Germinal center (tissue), 1 donor: ENCODE measurements around the gene CNGA4.
"Not testable (repeated sequence)": the region's sequence is repeated elsewhere in the genome, so short reads cannot be mapped to it uniquely, and the experiment has no call there.

Experiments
- DNase-seq: peaks from one replicate; pipeline ENCODE4 v3.0.0; 2012; ENCODE audit warnings: mixed read lengths, low spot score

Gene CNGA4

DNA sequence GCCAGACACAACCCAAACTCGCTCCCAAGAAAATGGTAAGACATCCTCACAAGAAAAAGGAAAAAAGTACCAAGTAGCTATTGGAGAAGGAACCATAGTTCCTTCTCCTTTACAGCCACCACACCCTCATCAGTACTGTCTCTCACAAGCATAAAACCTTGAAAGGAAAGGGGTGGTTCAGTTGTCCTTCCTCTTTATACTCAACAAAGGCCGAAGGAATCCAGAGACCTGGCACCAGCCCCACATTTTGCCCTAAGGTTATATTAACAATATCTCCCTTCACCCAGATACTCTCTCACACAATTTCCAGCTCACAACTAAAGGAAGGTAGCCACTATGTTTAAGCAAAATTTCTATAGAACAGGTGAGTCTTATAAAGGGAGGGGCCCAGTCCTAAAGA, 13.0 kb upstream of the CNGA4 start:
- DNase-seq = no peak

DNA sequence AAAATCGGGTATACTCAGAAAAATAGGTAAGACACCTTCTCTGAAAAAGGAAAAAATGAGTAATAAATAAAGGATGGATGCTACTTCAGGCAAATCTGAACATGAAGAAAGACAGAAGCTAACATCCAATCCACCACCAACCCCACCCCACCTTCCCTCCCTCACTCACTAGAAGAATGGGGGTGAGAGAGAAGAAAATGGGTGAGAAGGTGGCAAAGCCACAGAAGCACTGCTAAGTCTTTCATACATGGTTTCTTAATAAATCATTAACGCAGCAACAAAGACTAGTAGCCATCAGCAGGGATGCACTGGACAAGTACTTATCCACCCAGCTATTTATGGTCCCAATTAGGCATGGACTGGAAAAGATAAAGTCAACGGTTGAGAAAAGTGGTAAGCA, 10.4 kb upstream of the CNGA4 start:
- no peak for DNase-seq

GRCh38 chr11:6229911-6230310, 9.0 kb upstream of the CNGA4 start:
- DNase-seq = no peak

DNA sequence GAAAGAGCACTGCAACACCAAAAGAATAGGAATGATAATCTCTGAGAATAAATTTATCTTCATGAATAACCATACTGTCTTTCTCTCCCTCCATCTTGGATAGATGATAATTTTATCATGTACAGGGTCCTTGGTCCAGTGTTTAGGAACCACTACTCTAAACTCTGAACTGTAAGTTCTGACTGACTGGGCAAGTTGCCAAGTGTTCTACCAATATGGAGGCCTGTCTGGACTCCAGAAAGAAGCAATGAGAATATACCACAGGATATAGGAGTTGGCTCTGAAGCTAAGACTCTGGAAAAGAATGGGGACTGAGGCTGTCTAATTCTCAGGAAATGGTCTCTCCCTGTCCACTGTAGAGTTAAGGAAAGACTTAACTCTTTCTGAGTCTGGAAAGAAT, 6.0 kb upstream of the CNGA4 start:
- DNase-seq = no peak

GRCh38 chr11:6233984-6234386, 4.9 kb upstream of the CNGA4 start:
- no peak for DNase-seq

GRCh38 chr11:6234387-6235107, 4.3 kb upstream of the CNGA4 start, which contains the start of gene FHIP1B:
Gene FHIP1B (minus strand): TSS chr11:6234636. CDS start chr11:6224516, 10,120 bp downstream.
- peak; percentile 95 for DNase-seq

- DNase-seq = no peak
These were observed 1.6 kb upstream of the CNGA4 start for GRCh38 chr11:6237266-6237665.

GRCh38 chr11:6237761-6238302, 1.1 kb upstream of the CNGA4 start:
- no peak for DNase-seq

- DNase-seq = no peak
These were observed 1.2 kb downstream of the CNGA4 start for GRCh38 chr11:6240139-6240538.

GRCh38 chr11:6240781-6241180, 1.9 kb downstream of the CNGA4 start:
- DNase-seq = no peak

DNA sequence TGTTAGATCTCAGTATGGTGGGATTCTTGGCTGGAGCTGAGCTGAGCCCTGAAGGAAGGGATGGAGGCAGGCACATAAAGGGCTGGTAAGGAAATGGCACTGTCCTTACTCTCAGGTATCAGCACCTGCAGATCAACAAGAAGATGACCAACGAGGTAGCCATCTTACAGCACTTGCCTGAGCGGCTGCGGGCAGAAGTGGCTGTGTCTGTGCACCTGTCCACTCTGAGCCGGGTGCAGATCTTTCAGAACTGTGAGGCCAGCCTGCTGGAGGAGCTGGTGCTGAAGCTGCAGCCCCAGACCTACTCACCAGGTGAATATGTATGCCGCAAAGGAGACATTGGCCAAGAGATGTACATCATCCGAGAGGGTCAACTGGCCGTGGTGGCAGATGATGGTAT, 2.4 kb downstream of the CNGA4 start:
- DNase-seq = no peak

- no peak for DNase-seq
These were observed 6.6 kb downstream of the CNGA4 start for GRCh38 chr11:6245536-6245935.

DNA sequence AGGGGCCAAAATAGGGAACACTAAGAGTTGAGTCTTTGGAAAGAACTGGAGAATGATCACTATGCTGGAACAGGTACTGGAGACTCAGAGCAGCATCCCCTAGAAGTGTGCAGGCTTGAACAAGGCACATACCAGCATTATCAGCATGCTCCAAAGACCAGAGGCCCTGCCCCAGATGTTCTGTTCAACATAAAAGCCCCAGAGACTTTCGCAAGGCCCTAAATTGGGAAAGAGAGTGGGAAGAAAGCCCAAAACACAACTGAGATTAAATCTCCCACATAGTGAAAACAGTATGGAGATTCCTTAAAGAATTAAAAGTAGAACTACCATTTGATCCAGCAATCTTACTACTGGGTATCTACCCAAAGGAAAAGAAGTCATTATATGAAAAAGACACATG, 9.4 kb downstream of the CNGA4 start:
- DNase-seq = no peak

GRCh38 chr11:6248897-6249296, 10.0 kb downstream of the CNGA4 start:
- not testable (repeated sequence) for DNase-seq

- no peak for DNase-seq
These were observed 11.1 kb downstream of the CNGA4 start for GRCh38 chr11:6249770-6250555.

DNA sequence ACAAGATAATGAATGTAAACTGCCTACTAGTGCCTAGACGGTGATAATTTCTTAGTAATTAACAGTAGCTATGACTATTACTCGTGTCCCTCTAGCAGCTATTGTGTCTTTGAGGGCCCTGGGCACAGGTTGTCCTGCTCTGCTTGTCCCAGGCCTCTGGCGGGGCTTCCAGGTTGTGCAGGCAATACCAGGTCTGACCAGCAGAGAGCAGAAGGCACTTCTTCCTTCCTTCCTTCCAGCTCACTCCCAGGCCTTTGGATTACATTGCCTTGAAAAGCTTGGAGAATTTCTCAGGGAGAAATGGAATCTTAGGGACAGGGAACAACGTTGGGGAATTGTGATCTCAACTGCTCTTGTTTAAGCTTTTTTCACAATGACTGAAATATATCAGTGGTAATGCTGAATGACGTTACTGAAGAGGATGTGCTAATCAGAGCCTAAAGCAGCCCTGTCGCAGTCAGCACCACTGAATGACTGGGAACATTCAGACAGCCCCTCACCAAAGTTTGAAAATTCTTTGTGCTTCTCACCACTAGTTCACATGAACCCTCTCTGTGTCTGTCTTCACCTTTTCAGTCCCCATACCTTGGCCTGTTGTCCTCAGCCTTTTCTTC, 12.3 kb downstream of the CNGA4 start:
- peak; percentile 60 for DNase-seq

GRCh38 chr11:6251990-6252473, 13.1 kb downstream of the CNGA4 start:
- no peak for DNase-seq

GRCh38 chr11:6253197-6253596, 14.3 kb downstream of the CNGA4 start:
- DNase-seq = no peak

GRCh38 chr11:6258141-6258540, 19.3 kb downstream of the CNGA4 start:
- no peak for DNase-seq

- no peak for DNase-seq
These were observed 19.7 kb downstream of the CNGA4 start for GRCh38 chr11:6258571-6259081.

GRCh38 chr11:6260207-6260726, 21.4 kb downstream of the CNGA4 start:
- no peak for DNase-seq

- no peak for DNase-seq
These were observed 24.8 kb downstream of the CNGA4 start for GRCh38 chr11:6263662-6264061.
